Ishikawa (cell line): Measurements from ENCODE around the gene FRZB.

ENCODE experiments used
- CEBPB ChIP-seq: IDR thresholded peaks from 2 replicates; pipeline ENCODE4 v1.6.1; 2012
- CREB1 ChIP-seq: IDR thresholded peaks from 2 replicates; pipeline ENCODE4 v1.6.1; 2012; ENCODE audit warnings: low read depth
- EGR1 ChIP-seq: IDR thresholded peaks from 2 replicates; pipeline ENCODE4 v1.6.1; 2012
- EP300 ChIP-seq: IDR thresholded peaks from 2 replicates; pipeline ENCODE4 v1.6.1; 2012; ENCODE audit warnings: borderline replicate concordance
- FOXM1 ChIP-seq: IDR thresholded peaks from 2 replicates; pipeline ENCODE4 v1.6.1; 2012; ENCODE audit warnings: low read depth, borderline replicate concordance
- MAX ChIP-seq: IDR thresholded peaks from 2 replicates; pipeline ENCODE4 v1.6.1; 2012
- NFIC ChIP-seq: IDR thresholded peaks from 2 replicates; pipeline ENCODE4 v1.6.1; 2012
- RAD21 ChIP-seq: IDR thresholded peaks from 2 replicates; pipeline ENCODE4 v1.6.1; 2012; ENCODE audit warnings: low read depth
- REST ChIP-seq: IDR thresholded peaks from 2 replicates; pipeline ENCODE4 v1.6.1; 2012; ENCODE audit warnings: low read depth, mild to moderate bottlenecking
- TAF1 ChIP-seq: IDR thresholded peaks from 2 replicates; pipeline ENCODE4 v1.6.1; 2012; ENCODE audit warnings: low read depth, mild to moderate bottlenecking
- TCF12 ChIP-seq: IDR thresholded peaks from 2 replicates; pipeline ENCODE4 v1.6.1; 2012; ENCODE audit warnings: low read depth
- TEAD4 ChIP-seq: IDR thresholded peaks from 2 replicates; pipeline ENCODE4 v1.6.1; 2012
- USF1 ChIP-seq: IDR thresholded peaks from 2 replicates; pipeline ENCODE4 v1.6.1; 2012
- YY1 ChIP-seq: IDR thresholded peaks from 2 replicates; pipeline ENCODE4 v1.6.1; 2012; ENCODE audit warnings: low read depth
- ZBTB7A ChIP-seq: IDR thresholded peaks from 2 replicates; pipeline ENCODE4 v1.6.1; 2012; ENCODE audit warnings: low read depth

The FRZB gene

GRCh38 chr2:182898718-182899117 lies 32.3 kb upstream of the FRZB start:
- TF ChIP-seq FOXM1: no peak
- no peak for TF ChIP-seq TCF12
- TF ChIP-seq NFIC: no peak
- no peak for TF ChIP-seq REST
- TF ChIP-seq EGR1: no peak
- no peak for TF ChIP-seq RAD21
- no peak for TF ChIP-seq MAX
- no peak for TF ChIP-seq YY1
- TF ChIP-seq TAF1: no peak

- TF ChIP-seq CREB1 (no peak), TCF12 (no peak), EGR1 (no peak), USF1 (no peak), NFIC (no peak), EP300 (no peak), REST (no peak), TAF1 (no peak), ZBTB7A (no peak), YY1 (no peak), FOXM1 (no peak), RAD21 (no peak), TEAD4 (no peak), MAX (no peak), CEBPB (no peak)
Measured at GRCh38 chr2:182897137-182897536, 30.7 kb upstream of the FRZB start.

- TF ChIP-seq MAX: no peak
- no peak for TF ChIP-seq TCF12
- TF ChIP-seq EGR1: no peak
- TF ChIP-seq USF1: no peak
Measured at GRCh38 chr2:182895798-182896197, 29.4 kb upstream of the FRZB start.

GRCh38 chr2:182895169-182895568 lies 28.7 kb upstream of the FRZB start:
- TF ChIP-seq TEAD4: no peak
- no peak for TF ChIP-seq NFIC
- no peak for TF ChIP-seq CREB1
- TF ChIP-seq EGR1: no peak
- TF ChIP-seq USF1: no peak
- no peak for TF ChIP-seq FOXM1
- no peak for TF ChIP-seq MAX
- TF ChIP-seq YY1: no peak
- TF ChIP-seq CEBPB: no peak
- TF ChIP-seq TCF12: no peak
- TF ChIP-seq EP300: no peak

GRCh38 chr2:182894174-182894573 lies 27.7 kb upstream of the FRZB start:
- TF ChIP-seq RAD21 (no peak), TEAD4 (no peak), EP300 (no peak), ZBTB7A (no peak), EGR1 (no peak), TAF1 (no peak), REST (no peak), YY1 (no peak)
